ENCODE data around the gene ATG14. TPM values are rescaled to one million over a fixed set of nuclear protein-coding genes. Genes with fewer than 3 reads are reported as not detected.

Gene ATG14
- total RNA-seq, 4 donors from 2014 or later, result 14.8 to 24.9 (median 17.2) TPM

GRCh38 chr14:55451950-55452349, 40.3 kb upstream of the ATG14 start:
- DNase-seq (ENCODE audit: low spot score in 2 of 2), result no peak
- no peak overlapping the region for H3K4me3 ChIP-seq (ENCODE audit: low read depth, poor library complexity, severe bottlenecking)
- TF ChIP-seq CTCF (IDR thresholded peaks at IDR 0.05) (no peak), POLR2A (IDR thresholded peaks at IDR 0.05) (no peak)
- WGBS, 2 donors, result 48 to 49% methylated on average over 2 of the region's 2 CpGs
- intact Hi-C loops (cut with DNase I; ENCODE audit: low total_unique reads), result no loop called here

- intact Hi-C loops (cut with DNase I; ENCODE audit: low total_unique reads), result no loop called here
- WGBS, 2 donors, result 25 to 36% methylated on average over 4 of the region's 4 CpGs
- no peak for DNase-seq (ENCODE audit: low spot score in 2 of 2)
- no peak overlapping the region for H3K4me3 ChIP-seq (ENCODE audit: low read depth, poor library complexity, severe bottlenecking)
- TF ChIP-seq POLR2A (IDR thresholded peaks at IDR 0.05) (no peak), CTCF (IDR thresholded peaks at IDR 0.05) (no peak)
These were observed 39.8 kb upstream of the ATG14 start for GRCh38 chr14:55451398-55451797.

- no peak overlapping the region for H3K4me3 ChIP-seq (ENCODE audit: low read depth, poor library complexity, severe bottlenecking)
- TF ChIP-seq CTCF (IDR thresholded peaks at IDR 0.05) (no peak), POLR2A (IDR thresholded peaks at IDR 0.05) (no peak)
- intact Hi-C loops (cut with DNase I; ENCODE audit: low total_unique reads), result no loop called here
- DNase-seq (ENCODE audit: low spot score in 2 of 2), result no peak
These were observed 39.4 kb upstream of the ATG14 start for GRCh38 chr14:55450987-55451386.

- intact Hi-C loops (cut with DNase I; ENCODE audit: low total_unique reads), result no loop called here
- TF ChIP-seq CTCF (IDR thresholded peaks at IDR 0.05), result no peak
- TF ChIP-seq POLR2A (IDR thresholded peaks at IDR 0.05), result no peak
- 38 to 46% methylated on average over 3 of the region's 3 CpGs for WGBS, 2 donors
- H3K4me3 ChIP-seq (ENCODE audit: low read depth, poor library complexity, severe bottlenecking), result no peak overlapping the region
- DNase-seq (ENCODE audit: low spot score in 2 of 2), result no peak
These were observed 38.9 kb upstream of the ATG14 start for GRCh38 chr14:55450539-55450938.

GRCh38 chr14:55450124-55450523, 38.5 kb upstream of the ATG14 start:
- DNase-seq (ENCODE audit: low spot score in 2 of 2), result no peak
- intact Hi-C loops (cut with DNase I; ENCODE audit: low total_unique reads), result no loop called here
- H3K4me3 ChIP-seq (ENCODE audit: low read depth, poor library complexity, severe bottlenecking), result no peak overlapping the region
- 47% methylated on average over 2 of the region's 2 CpGs for WGBS, 2 donors
- TF ChIP-seq CTCF (IDR thresholded peaks at IDR 0.05) (no peak), POLR2A (IDR thresholded peaks at IDR 0.05) (no peak)

GRCh38 chr14:55449116-55449515, 37.5 kb upstream of the ATG14 start:
- intact Hi-C loops (cut with DNase I; ENCODE audit: low total_unique reads), result no loop called here
- TF ChIP-seq CTCF (IDR thresholded peaks at IDR 0.05), result no peak
- 72 to 76% methylated on average over 3 of the region's 3 CpGs for WGBS, 2 donors
- no peak overlapping the region for H3K4me3 ChIP-seq (ENCODE audit: low read depth, poor library complexity, severe bottlenecking)
- DNase-seq (ENCODE audit: low spot score in 2 of 2), result no peak
